K562 (cell line): Measurements from ENCODE around the gene SERINC5. TPM values are rescaled to one million over a fixed set of nuclear protein-coding genes. Genes with fewer than 3 reads are reported as not detected.

Experiments
- ATAC-seq: fragments of 200-7000 bp; cut with Tn5 transposase; 3 replicates; pipeline ENCODE4 v1.9.1; 2020; ENCODE audit warnings: moderate library complexity
- BruUV-seq: library from RNA; stranded (reverse); fragments of 400-500 nt; replicated peaks from 2 replicates; lab custom pipeline; 2021; lab: Mats Ljungman, UMichigan
- CTCF ChIA-PET: fragments of 300-600 bp; formaldehyde crosslinking; extraction: SDS; loops from one replicate; lab custom pipeline; 2021; ENCODE audit warnings: low intra/inter-chr PET ratio; lab: Yijun Ruan, JAX
- POLR2A ChIA-PET: fragments of 300-600, 350-650 bp; sonication (Branson Sonifier 250); formaldehyde crosslinking; extraction: SDS; loops from one replicate; lab custom pipeline; 2021; ENCODE audit warnings: antibody characterized with exemption, inconsistent platforms; lab: Yijun Ruan, JAX
- DNase-seq, 4 experiments: peaks; one replicate each; pipeline versions ENCODE4 v3.0.0 to v3.0.0-alpha.2; 2011 to 2018; ENCODE audit warnings: low spot score in 3 of 4, mixed read lengths in 3 of 4; ENCODE audit errors: extremely low read depth in 1 of 4
- FAIRE-seq: peaks from 2 replicates; lab custom pipeline; 2011; peaks lifted over from hg19 to GRCh38; lab: Jason Lieb, UNC
- H2AFZ ChIP-seq: 2 replicates; pipeline ENCODE4 v1.6.0; 2011; ENCODE audit warnings: low read depth, low read length, control low read depth, inconsistent platforms
- H3K27ac ChIP-seq: fragments of 200-600 bp; 3 replicates; pipeline ENCODE4 v1.8.0; 2011; ENCODE audit warnings: low read depth, mild to moderate bottlenecking, control low read depth, inconsistent platforms, low read length, moderate library complexity, mixed read lengths; ENCODE audit errors: extremely low read depth
- H3K27me3 ChIP-seq, 2 experiments: fragments of 300-600 bp in 1 of 2; 2 replicates in 1 of 2; 3 replicates in 1 of 2; pipeline versions ENCODE4 v1.6.0 to v1.8.0; 2011; ENCODE audit warnings: inconsistent platforms in 2 of 2, low read length in 2 of 2, mild to moderate bottlenecking in 1 of 2, mixed read lengths in 1 of 2, moderate library complexity in 1 of 2; ENCODE audit not compliant: control insufficient read depth in 2 of 2, insufficient read depth in 2 of 2
- H3K36me3 ChIP-seq: fragments of 300-600 bp; 3 replicates; pipeline ENCODE4 v1.8.0; 2011; ENCODE audit warnings: mild to moderate bottlenecking, low read length, inconsistent platforms; ENCODE audit not compliant: control insufficient read depth, insufficient read depth
- H3K4me1 ChIP-seq, 2 experiments: fragments of 200-600 bp in 1 of 2; replicated peaks in 1 of 2; 2 replicates in 1 of 2; 3 replicates in 1 of 2; pipeline versions ENCODE4 v1.5.1 to v1.8.0; 2011; ENCODE audit warnings: inconsistent platforms in 2 of 2, low read length in 2 of 2, mild to moderate bottlenecking in 1 of 2, mixed read lengths in 1 of 2, moderate library complexity in 1 of 2; ENCODE audit not compliant: control insufficient read depth in 2 of 2, insufficient read depth in 2 of 2
- H3K4me2 ChIP-seq: 2 replicates; pipeline ENCODE4 v1.6.1; 2011; ENCODE audit warnings: low read length, control low read depth, inconsistent platforms, mixed read lengths; ENCODE audit not compliant: insufficient read depth
- H3K4me3 ChIP-seq: fragments of 200-600 bp; sonication (generic), shearing (Covaris generic); 2 replicates; pipeline ENCODE4 v1.5.1; 2016; ENCODE audit warnings: control low read depth, inconsistent platforms
- H3K79me2 ChIP-seq: fragments of 200-600 bp; 3 replicates; pipeline ENCODE4 v1.8.0; 2011; ENCODE audit warnings: low read length, inconsistent platforms; ENCODE audit not compliant: control insufficient read depth, insufficient read depth
- H3K9ac ChIP-seq, 2 experiments: 2 replicates each; pipeline versions ENCODE4 v1.6.0 to v1.6.1; 2011; ENCODE audit warnings: low read depth in 2 of 2, low read length in 2 of 2, control low read depth in 1 of 2, inconsistent platforms in 1 of 2, mild to moderate bottlenecking in 1 of 2, mixed read lengths in 1 of 2; ENCODE audit not compliant: insufficient read depth in 1 of 2
- H3K9me1 ChIP-seq: one replicate; pipeline ENCODE4 v1.6.0; 2011; ENCODE audit warnings: inconsistent platforms, mild to moderate bottlenecking, low read length, moderate library complexity; ENCODE audit not compliant: control insufficient read depth, insufficient read depth
- H3K9me3 ChIP-seq: replicated peaks from 2 replicates; pipeline ENCODE4 v1.5.1; 2011; ENCODE audit warnings: low read depth, low read length, inconsistent platforms; ENCODE audit not compliant: control insufficient read depth, insufficient read depth
- H4K20me1 ChIP-seq: replicated peaks from 2 replicates; pipeline ENCODE4 v1.6.1; 2011; ENCODE audit warnings: low read length, inconsistent platforms, mixed read lengths; ENCODE audit not compliant: control insufficient read depth, insufficient read depth
- ATF3 ChIP-seq, 2 experiments: fragments of 450-650 bp in 1 of 2; sonication (generic) in 1 of 2; formaldehyde crosslinking in 1 of 2; IDR thresholded peaks in 1 of 2; conservative IDR thresholded peaks in 1 of 2; 2 replicates each; pipeline versions ENCODE4 v1.6.1 to v1.8.1; 2016 to 2023; ENCODE audit warnings: mild to moderate bottlenecking in 2 of 2, moderate library complexity in 2 of 2, inconsistent platforms in 1 of 2, missing genetic modification reagents in 1 of 2
- CBX3 ChIP-seq, 2 experiments: IDR thresholded peaks; 1 replicate in 1 of 2; 2 replicates in 1 of 2; pipeline ENCODE4 v1.6.1; 2012; ENCODE audit warnings: inconsistent platforms in 2 of 2, low read length in 2 of 2, borderline replicate concordance in 1 of 2, control low read depth in 1 of 2
- CBX5 ChIP-seq: IDR thresholded peaks from 2 replicates; pipeline ENCODE4 v1.6.1; 2014; ENCODE audit warnings: low read depth, borderline replicate concordance
- CREB5 ChIP-seq: fragments of 250-450 bp; sonication (Bioruptor Pico); IDR thresholded peaks from 2 replicates; pipeline ENCODE4 v1.5.0; 2020; ENCODE audit warnings: mild to moderate bottlenecking
- FOXO4 ChIP-seq: fragments of 450-650 bp; formaldehyde crosslinking; IDR thresholded peaks from 2 replicates; pipeline ENCODE4 v1.4.0; 2020; ENCODE audit warnings: mild to moderate bottlenecking, moderate library complexity
- HSF4 ChIP-seq: fragments of 250-450 bp; sonication (Bioruptor Pico); IDR thresholded peaks from 2 replicates; pipeline ENCODE4 v2.1.2; 2022; ENCODE audit warnings: mild to moderate bottlenecking, moderate library complexity, borderline replicate concordance
- LCOR ChIP-seq: sonication (generic); formaldehyde crosslinking; IDR thresholded peaks from 2 replicates; pipeline ENCODE4 v1.8.0; 2022; ENCODE audit warnings: mild to moderate bottlenecking, missing genetic modification reagents
- MBD1 ChIP-seq: fragments of 250-450 bp; sonication (Bioruptor Pico); IDR thresholded peaks from 2 replicates; pipeline ENCODE4 v1.8.0; 2022; ENCODE audit warnings: inconsistent platforms
- SRSF3 ChIP-seq: fragments of 200-400 bp; formaldehyde crosslinking; IDR thresholded peaks from 2 replicates; pipeline ENCODE4 v1.6.1; 2016; ENCODE audit warnings: mild to moderate bottlenecking, low read length, moderate library complexity; ENCODE audit not compliant: insufficient read depth
- ZNF184 ChIP-seq: sonication (generic); formaldehyde crosslinking; IDR thresholded peaks from 2 replicates; pipeline ENCODE4 v1.5.0; 2020; ENCODE audit warnings: missing genetic modification reagents
- ZNF398 ChIP-seq: fragments of 250-450 bp; sonication (Bioruptor Pico); IDR thresholded peaks from 2 replicates; pipeline ENCODE4 v1.8.0; 2021; ENCODE audit warnings: moderate library complexity, mild to moderate bottlenecking, inconsistent platforms
- WGBS: fragments of 100-300 bp; shearing (Covaris generic); methylation state at CpG from one replicate; pipeline ENCODE4 v1.1.6; 2016; ENCODE audit warnings: low coverage, mixed read lengths; ENCODE audit not compliant: insufficient coverage; ENCODE audit errors: missing lambda C conversion rate; 5-methylcytosine and 5-hydroxymethylcytosine counted together
- in situ Hi-C: fragments of 300-500 bp; cut with MboI; formaldehyde crosslinking; loops from 4 replicates; pipeline ENCODE4 v1.15.0; 2018; ENCODE audit warnings: inconsistent platforms, mixed read lengths
- intact Hi-C: fragments of 100-400 bp; cut with micrococcal nuclease; formaldehyde crosslinking; loops from 2 replicates; pipeline ENCODE4 v1.14.2; 2022
- polyA plus RNA-seq, 8 experiments: library from polyadenylated mRNA; depleted of rRNA in 4 of 8; stranded (reverse) in 5 of 8; unstranded in 3 of 8; fragments of >200 nt; fragmentation: Nextera tagmentation in 2 of 8; fragmentation: Illumina TruSeq in 1 of 8; extraction: Ambion mirVana in 2 of 8; extraction: Trizol in 1 of 8; gene quantifications; 2 replicates each; pipeline versions ENCODE4 v1.2.1 to v1.2.3, GENCODE V29; 2011 to 2014; ENCODE audit warnings: inconsistent platforms in 1 of 8, missing spikeins in 1 of 8
- total RNA-seq, 7 experiments: library from RNA; depleted of rRNA in 6 of 7; stranded (reverse); fragments of >200 nt in 6 of 7; fragmentation: Illumina TruSeq in 2 of 7; extraction: Trizol in 2 of 7; gene quantifications; 2 replicates each; pipeline versions ENCODE4 v1.2.1 to v1.2.3, GENCODE V29; 2011 to 2021; ENCODE audit warnings: low replicate concordance in 1 of 7

The SERINC5 gene
- total and polyA plus RNA-seq, 9 of the 15 experiments (the other 6 are each of a cell fraction or from before 2014, with no cell fraction given), result 1.4 to 7.9 (median 3.7) TPM

GRCh38 chr5:80242849-80243248, 13.0 kb downstream of the SERINC5 start (continued):
- no peak for TF ChIP-seq ZNF398 (CRISPR knock-in tag)
- TF ChIP-seq MBD1 (CRISPR knock-in tag), result no peak
- TF ChIP-seq HSF4 (CRISPR knock-in tag), result no peak
- peak; percentile 95 for TF ChIP-seq CBX5
- peak in 1 of 2 experiments; percentile 80; a peak in 1 of 3 replicates for TF ChIP-seq CBX3 (IDR thresholded peaks at IDR 0.05; ENCODE audit: borderline replicate concordance in 1 of 2, low read length in 2 of 2)
- TF ChIP-seq, all 486 proteins: peak for 5

GRCh38 chr5:80240368-80240986, 15.4 kb downstream of the SERINC5 start:
- CTCF ChIA-PET, result no interaction called here
- no TSS peak for BruUV-seq
- peaks cover 8% of the 10 kb centered on the region for H3K9me3 ChIP-seq
- no peaks in the 10 kb centered on the region for H3K9me1 ChIP-seq
- no peak for ATAC-seq
- POLR2A ChIA-PET, result interaction anchor here (1.1 kb wide), 1 partner anchor 10 kb away, joined by 4 read pairs; no protein-coding TSS in a partner anchor
- no peaks in the 10 kb centered on the region for H3K27me3 ChIP-seq
- no peak overlapping the region for H3K4me3 ChIP-seq
- in situ Hi-C loops (no loop called here), intact Hi-C loops (no loop called here)
- H3K9ac ChIP-seq, result no peak overlapping the region
- no peak for DNase-seq
- H2AFZ ChIP-seq, result no peak overlapping the region
- WGBS, result 88% methylated on average over 8 of the region's 8 CpGs
- H3K79me2 ChIP-seq, result no peaks in the 10 kb centered on the region
- no peak for FAIRE-seq
- no peak overlapping the region for H3K27ac ChIP-seq
- no peaks in the 10 kb centered on the region for H3K36me3 ChIP-seq
- no peak overlapping the region for H3K4me2 ChIP-seq
- no peaks in the 10 kb centered on the region for H3K4me1 ChIP-seq
- H4K20me1 ChIP-seq, result no peaks in the 10 kb centered on the region
- no peak for TF ChIP-seq ATF3 (IDR thresholded peaks at IDR 0.05)
- TF ChIP-seq ATF3 (CRISPR knock-in tag; conservative IDR thresholded peaks at IDR 0.05), result no peak
- no peak for TF ChIP-seq CREB5 (CRISPR knock-in tag)
- no peak for TF ChIP-seq SRSF3
- no peak for TF ChIP-seq FOXO4 (CRISPR knock-in tag)
- no peak for TF ChIP-seq LCOR (CRISPR knock-in tag)
- TF ChIP-seq ZNF184 (CRISPR knock-in tag), result no peak
